HepG2 (cell line): Measurements from ENCODE around the gene MT4. TPM values are rescaled to one million over a fixed set of nuclear protein-coding genes. Genes with fewer than 3 reads are reported as not detected.

ENCODE experiments used
- EP300 ChIP-seq, 3 experiments: sonication (generic) in 1 of 3; formaldehyde crosslinking in 1 of 3; IDR thresholded peaks; 2 replicates each; pipeline versions ENCODE4 v1.5.1 to v1.6.1; 2011 to 2020; ENCODE audit warnings: low read depth in 2 of 3, low read length in 2 of 3, borderline replicate concordance in 1 of 3, improper control_type of control experiment in 1 of 3, mild to moderate bottlenecking in 1 of 3, missing genetic modification reagents in 1 of 3, moderate library complexity in 1 of 3
- ETV5 ChIP-seq: IDR thresholded peaks from 2 replicates; pipeline ENCODE4 v1.6.1; 2018; ENCODE audit warnings: missing biosample characterization, missing genetic modification reagents, inconsistent platforms, borderline replicate concordance
- FOXJ3 ChIP-seq: sonication (generic); formaldehyde crosslinking; IDR thresholded peaks from 2 replicates; pipeline ENCODE4 v1.4.0; 2020; ENCODE audit warnings: missing genetic modification reagents, mild to moderate bottlenecking, borderline replicate concordance
- FOXO4 ChIP-seq: sonication (generic); formaldehyde crosslinking; conservative IDR thresholded peaks from 2 replicates; pipeline ENCODE4 v1.8.1; 2023; ENCODE audit warnings: missing genetic modification reagents
- HNF4A ChIP-seq: sonication (generic); formaldehyde crosslinking; IDR thresholded peaks from 2 replicates; pipeline ENCODE4 v1.4.0; 2020; ENCODE audit warnings: missing genetic modification reagents
- IKZF4 ChIP-seq: sonication (generic); formaldehyde crosslinking; IDR thresholded peaks from 2 replicates; pipeline ENCODE4 v1.5.1; 2020; ENCODE audit warnings: borderline replicate concordance, mild to moderate bottlenecking, low read depth, missing genetic modification reagents; ENCODE audit errors: not compliant biosample characterization
- MYNN ChIP-seq: sonication (generic); formaldehyde crosslinking; IDR thresholded peaks from 2 replicates; pipeline ENCODE4 v1.4.0; 2020; ENCODE audit warnings: mild to moderate bottlenecking, low read depth, missing genetic modification reagents
- RXRA ChIP-seq: sonication (generic); formaldehyde crosslinking; IDR thresholded peaks from 2 replicates; pipeline ENCODE4 v1.5.1; 2020; ENCODE audit warnings: missing genetic modification reagents
- SP2 ChIP-seq: sonication (generic); formaldehyde crosslinking; IDR thresholded peaks from 2 replicates; pipeline ENCODE4 v1.5.1; 2020; ENCODE audit warnings: mild to moderate bottlenecking, missing genetic modification reagents
- TEAD3 ChIP-seq: optimal IDR thresholded peaks from 2 replicates; pipeline ENCODE3; 2016; ENCODE audit warnings: borderline replicate concordance
- TOE1 ChIP-seq: sonication (generic); formaldehyde crosslinking; IDR thresholded peaks from 2 replicates; pipeline ENCODE4 v1.4.0; 2020; ENCODE audit warnings: mild to moderate bottlenecking, missing genetic modification reagents
- ZBTB7B ChIP-seq: sonication (generic); formaldehyde crosslinking; IDR thresholded peaks from 2 replicates; pipeline ENCODE4 v1.4.0; 2020; ENCODE audit warnings: missing genetic modification reagents
- ZNF251 ChIP-seq: sonication (generic); formaldehyde crosslinking; IDR thresholded peaks from 2 replicates; pipeline ENCODE4 v1.9.0; 2021; ENCODE audit warnings: mild to moderate bottlenecking, missing genetic modification reagents
- ZNF263 ChIP-seq: sonication (generic); formaldehyde crosslinking; IDR thresholded peaks from 2 replicates; pipeline ENCODE4 v1.4.0; 2020; ENCODE audit warnings: missing genetic modification reagents
- ZNF3 ChIP-seq: IDR thresholded peaks from 2 replicates; pipeline ENCODE4 v1.7.0; 2017; ENCODE audit warnings: inconsistent platforms
- ZNF343 ChIP-seq: sonication (generic); formaldehyde crosslinking; IDR thresholded peaks from 2 replicates; pipeline ENCODE4 v1.4.0; 2020; ENCODE audit warnings: mild to moderate bottlenecking, missing genetic modification reagents
- ZNF350 ChIP-seq: sonication (generic); formaldehyde crosslinking; IDR thresholded peaks from 2 replicates; pipeline ENCODE4 v1.4.0; 2020; ENCODE audit warnings: mild to moderate bottlenecking, low read depth, missing genetic modification reagents, borderline replicate concordance
- ZNF878 ChIP-seq: sonication (generic); formaldehyde crosslinking; IDR thresholded peaks from 2 replicates; pipeline ENCODE4 v1.8.1; 2023; ENCODE audit warnings: mild to moderate bottlenecking, missing genetic modification reagents, moderate library complexity
- ZSCAN30 ChIP-seq: sonication (generic); formaldehyde crosslinking; IDR thresholded peaks from 2 replicates; pipeline ENCODE4 v1.5.0; 2020; ENCODE audit warnings: mild to moderate bottlenecking, missing genetic modification reagents
- polyA plus RNA-seq, 8 experiments: library from polyadenylated mRNA; depleted of rRNA in 3 of 8; stranded (reverse) in 7 of 8; unstranded in 1 of 8; fragments of >200 nt; fragmentation: Illumina TruSeq in 4 of 8; extraction: Trizol in 4 of 8; gene quantifications; 2 replicates each; pipeline versions ENCODE4 v1.2.1 to v1.2.3, GENCODE V29; 2011 to 2016; ENCODE audit warnings: low read depth in 4 of 8, missing spikeins in 1 of 8, mixed read lengths in 1 of 8; ENCODE audit not compliant: insufficient read depth in 1 of 8
- total RNA-seq, 5 experiments: library from RNA; depleted of rRNA; stranded (reverse); fragments of >200 nt; fragmentation: Illumina TruSeq; extraction: Trizol; gene quantifications; 2 replicates each; pipeline ENCODE4 v1.2.3, GENCODE V29; 2016; ENCODE audit warnings: low read depth in 1 of 5
- TF ChIP-seq, protein P1 (sequence below): sonication (generic); formaldehyde crosslinking; IDR thresholded peaks from 2 replicates; pipeline ENCODE4 v1.5.0; 2020; ENCODE audit warnings: mild to moderate bottlenecking, missing genetic modification reagents
- TF ChIP-seq, protein P2 (sequence below): sonication (generic); formaldehyde crosslinking; IDR thresholded peaks from 2 replicates; pipeline ENCODE4 v1.4.0; 2020; ENCODE audit warnings: mild to moderate bottlenecking, missing genetic modification reagents
- TF ChIP-seq, protein P3 (sequence below): fragments of 450-650 bp; IDR thresholded peaks from 2 replicates; pipeline ENCODE4 v1.6.1; 2017; ENCODE audit warnings: mild to moderate bottlenecking

The MT4 gene
- total and polyA plus RNA-seq, 2 of the 13 experiments (the other 11 are each of a cell fraction or from before 2014, with no cell fraction given): not detected

- TF ChIP-seq, protein P1, sequence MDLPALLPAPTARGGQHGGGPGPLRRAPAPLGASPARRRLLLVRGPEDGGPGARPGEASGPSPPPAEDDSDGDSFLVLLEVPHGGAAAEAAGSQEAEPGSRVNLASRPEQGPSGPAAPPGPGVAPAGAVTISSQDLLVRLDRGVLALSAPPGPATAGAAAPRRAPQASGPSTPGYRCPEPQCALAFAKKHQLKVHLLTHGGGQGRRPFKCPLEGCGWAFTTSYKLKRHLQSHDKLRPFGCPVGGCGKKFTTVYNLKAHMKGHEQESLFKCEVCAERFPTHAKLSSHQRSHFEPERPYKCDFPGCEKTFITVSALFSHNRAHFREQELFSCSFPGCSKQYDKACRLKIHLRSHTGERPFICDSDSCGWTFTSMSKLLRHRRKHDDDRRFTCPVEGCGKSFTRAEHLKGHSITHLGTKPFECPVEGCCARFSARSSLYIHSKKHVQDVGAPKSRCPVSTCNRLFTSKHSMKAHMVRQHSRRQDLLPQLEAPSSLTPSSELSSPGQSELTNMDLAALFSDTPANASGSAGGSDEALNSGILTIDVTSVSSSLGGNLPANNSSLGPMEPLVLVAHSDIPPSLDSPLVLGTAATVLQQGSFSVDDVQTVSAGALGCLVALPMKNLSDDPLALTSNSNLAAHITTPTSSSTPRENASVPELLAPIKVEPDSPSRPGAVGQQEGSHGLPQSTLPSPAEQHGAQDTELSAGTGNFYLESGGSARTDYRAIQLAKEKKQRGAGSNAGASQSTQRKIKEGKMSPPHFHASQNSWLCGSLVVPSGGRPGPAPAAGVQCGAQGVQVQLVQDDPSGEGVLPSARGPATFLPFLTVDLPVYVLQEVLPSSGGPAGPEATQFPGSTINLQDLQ (CRISPR knock-in tag): no peak
- TF ChIP-seq RXRA (CRISPR knock-in tag) (peak; percentile 94), ZNF350 (CRISPR knock-in tag) (peak; percentile 86; the same call in 1 of the 2 replicates), FOXJ3 (peak; percentile 72; the same call in 1 of the 2 replicates), TOE1 (CRISPR knock-in tag) (no peak), IKZF4 (CRISPR knock-in tag) (peak; percentile 15), ETV5 (CRISPR knock-in tag) (peak; percentile 94), SP2 (CRISPR knock-in tag) (no peak), EP300 (IDR thresholded peaks at IDR 0.05; ENCODE audit: low read depth in 2 of 2, low read length in 2 of 2) (peak in 1 of 2 experiments; percentile 71; a peak in 2 of 4 replicates), EP300 (CRISPR knock-in tag; IDR thresholded peaks at IDR 0.05; ENCODE audit: borderline replicate concordance) (peak; percentile 81), ZBTB7B (CRISPR knock-in tag) (peak; percentile 81), HNF4A (CRISPR knock-in tag) (no peak; the same call in 1 of the 2 replicates), TEAD3 (peak; percentile 81), ZSCAN30 (CRISPR knock-in tag) (no peak), ZNF263 (CRISPR knock-in tag) (peak; percentile 71), ZNF343 (CRISPR knock-in tag) (peak; percentile 87), ZNF878 (CRISPR knock-in tag) (0 out of 2 replicates have a peak, but pooled peaks have one; percentile 68), ZNF251 (CRISPR knock-in tag) (peak; percentile 83; the same call in 1 of the 2 replicates), ZNF3 (CRISPR knock-in tag) (no peak), MYNN (no peak), FOXO4 (CRISPR knock-in tag) (no peak)
- TF ChIP-seq, protein P2, sequence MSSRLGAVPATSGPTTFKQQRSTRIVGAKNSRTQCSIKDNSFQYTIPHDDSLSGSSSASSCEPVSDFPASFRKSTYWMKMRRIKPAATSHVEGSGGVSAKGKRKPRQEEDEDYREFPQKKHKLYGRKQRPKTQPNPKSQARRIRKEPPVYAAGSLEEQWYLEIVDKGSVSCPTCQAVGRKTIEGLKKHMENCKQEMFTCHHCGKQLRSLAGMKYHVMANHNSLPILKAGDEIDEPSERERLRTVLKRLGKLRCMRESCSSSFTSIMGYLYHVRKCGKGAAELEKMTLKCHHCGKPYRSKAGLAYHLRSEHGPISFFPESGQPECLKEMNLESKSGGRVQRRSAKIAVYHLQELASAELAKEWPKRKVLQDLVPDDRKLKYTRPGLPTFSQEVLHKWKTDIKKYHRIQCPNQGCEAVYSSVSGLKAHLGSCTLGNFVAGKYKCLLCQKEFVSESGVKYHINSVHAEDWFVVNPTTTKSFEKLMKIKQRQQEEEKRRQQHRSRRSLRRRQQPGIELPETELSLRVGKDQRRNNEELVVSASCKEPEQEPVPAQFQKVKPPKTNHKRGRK (CRISPR knock-in tag): no peak
- TF ChIP-seq, protein P3, sequence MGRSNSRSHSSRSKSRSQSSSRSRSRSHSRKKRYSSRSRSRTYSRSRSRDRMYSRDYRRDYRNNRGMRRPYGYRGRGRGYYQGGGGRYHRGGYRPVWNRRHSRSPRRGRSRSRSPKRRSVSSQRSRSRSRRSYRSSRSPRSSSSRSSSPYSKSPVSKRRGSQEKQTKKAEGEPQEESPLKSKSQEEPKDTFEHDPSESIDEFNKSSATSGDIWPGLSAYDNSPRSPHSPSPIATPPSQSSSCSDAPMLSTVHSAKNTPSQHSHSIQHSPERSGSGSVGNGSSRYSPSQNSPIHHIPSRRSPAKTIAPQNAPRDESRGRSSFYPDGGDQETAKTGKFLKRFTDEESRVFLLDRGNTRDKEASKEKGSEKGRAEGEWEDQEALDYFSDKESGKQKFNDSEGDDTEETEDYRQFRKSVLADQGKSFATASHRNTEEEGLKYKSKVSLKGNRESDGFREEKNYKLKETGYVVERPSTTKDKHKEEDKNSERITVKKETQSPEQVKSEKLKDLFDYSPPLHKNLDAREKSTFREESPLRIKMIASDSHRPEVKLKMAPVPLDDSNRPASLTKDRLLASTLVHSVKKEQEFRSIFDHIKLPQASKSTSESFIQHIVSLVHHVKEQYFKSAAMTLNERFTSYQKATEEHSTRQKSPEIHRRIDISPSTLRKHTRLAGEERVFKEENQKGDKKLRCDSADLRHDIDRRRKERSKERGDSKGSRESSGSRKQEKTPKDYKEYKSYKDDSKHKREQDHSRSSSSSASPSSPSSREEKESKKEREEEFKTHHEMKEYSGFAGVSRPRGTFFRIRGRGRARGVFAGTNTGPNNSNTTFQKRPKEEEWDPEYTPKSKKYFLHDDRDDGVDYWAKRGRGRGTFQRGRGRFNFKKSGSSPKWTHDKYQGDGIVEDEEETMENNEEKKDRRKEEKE: no peak
Observed at GRCh38 chr16:56607109-56607618, 42.3 kb downstream of the MT4 start (continued).
